NCI-H187 (cell line): Measurements from ENCODE around the gene ELL2.

ENCODE experiments used
- DNase-seq, 2 experiments: peaks; one replicate each; lab custom pipeline; 2025; lab: John Stamatoyannopoulos, UW

ELL2 gene

DNA sequence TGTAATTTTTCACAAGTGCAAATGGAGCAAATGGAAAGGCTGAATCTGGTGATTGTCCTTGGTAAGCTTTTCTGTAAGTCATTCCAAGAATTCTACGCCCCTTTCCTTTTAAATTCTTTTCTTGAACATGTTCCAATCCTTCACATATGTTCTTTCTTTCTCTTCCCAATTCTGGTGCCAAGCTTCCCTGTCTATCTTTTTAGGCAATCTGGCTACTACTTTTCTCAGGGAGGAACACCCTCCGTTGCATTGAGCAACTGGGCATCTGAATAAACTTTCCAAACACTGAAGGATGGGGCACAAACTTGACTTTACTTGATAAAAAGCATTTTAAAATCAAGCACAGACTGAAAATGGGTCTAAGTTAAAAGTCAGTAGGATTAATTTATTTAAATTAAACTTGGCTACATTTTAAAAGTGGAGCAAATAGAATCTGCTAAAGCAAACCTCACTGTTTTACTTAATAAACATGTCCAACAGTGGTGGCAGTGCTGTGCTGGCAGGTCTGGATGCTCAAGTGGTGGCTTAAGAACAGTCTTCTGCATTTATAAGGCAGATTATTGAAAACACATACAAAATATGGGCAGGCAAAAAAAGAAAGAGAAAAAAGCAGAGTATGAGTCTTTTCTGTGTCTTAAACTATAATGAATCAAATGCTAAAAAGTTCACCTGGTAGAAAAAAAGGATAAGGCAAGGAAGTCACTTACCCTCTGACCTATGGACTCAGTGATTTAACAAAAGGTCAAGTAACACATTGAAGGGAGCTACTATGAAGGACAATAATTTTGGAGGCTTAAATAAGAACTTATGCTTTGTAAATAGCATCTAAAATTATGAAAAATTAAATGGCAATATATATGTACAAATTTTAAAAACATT is 5.4 kb downstream of the ELL2 start:
- DNase-seq = no peak

DNA sequence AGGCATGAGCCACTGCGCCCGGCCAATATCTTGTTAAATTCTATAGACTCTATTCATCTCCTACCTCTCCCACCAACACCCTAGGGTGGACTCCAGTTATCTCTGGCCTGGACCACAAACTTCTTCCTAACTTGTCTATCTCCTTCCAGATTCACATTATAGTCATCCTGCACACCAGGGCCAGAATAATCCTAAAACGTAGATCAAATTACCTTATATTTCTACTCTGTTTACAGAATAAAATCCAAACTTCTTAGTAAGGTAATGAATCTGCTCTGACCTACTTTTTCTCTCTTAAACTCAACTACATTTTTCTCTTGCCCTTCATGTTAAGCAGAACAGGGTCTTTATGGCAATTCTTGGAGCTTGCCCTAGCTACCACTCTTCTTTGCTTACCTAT is 6.9 kb downstream of the ELL2 start:
- no peak for DNase-seq

DNA sequence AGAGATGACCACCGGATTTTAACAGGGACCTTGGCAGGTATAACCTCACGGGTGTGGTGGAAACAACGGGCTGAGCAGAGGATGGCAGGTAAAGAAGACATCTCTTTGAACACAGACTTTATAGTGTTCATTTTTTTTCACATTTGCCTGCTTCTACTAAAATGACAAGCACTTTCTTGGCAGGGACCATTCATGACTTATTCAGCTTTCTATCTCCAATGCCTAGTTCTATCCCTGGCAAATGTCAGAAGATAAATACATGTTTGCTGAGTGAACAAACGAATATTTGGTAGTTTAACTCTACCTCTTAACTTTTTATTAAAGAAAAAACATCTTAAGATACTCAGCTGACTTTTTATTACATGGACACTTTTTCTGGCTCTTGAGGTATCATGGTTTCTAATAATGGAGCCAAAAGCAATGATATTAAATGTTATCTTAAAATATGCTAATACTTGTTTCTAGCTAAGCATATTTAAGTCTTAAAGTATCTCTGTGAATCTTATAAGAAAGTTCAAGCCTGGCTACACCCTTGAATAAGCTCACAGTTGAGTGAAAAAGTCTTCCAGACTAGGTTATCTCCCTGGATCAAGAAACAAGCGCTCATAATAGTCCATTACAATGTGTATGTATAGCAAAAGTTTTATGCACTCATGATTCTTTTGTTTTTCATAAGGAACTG is 8.5 kb downstream of the ELL2 start:
- DNase-seq = no peak

DNA sequence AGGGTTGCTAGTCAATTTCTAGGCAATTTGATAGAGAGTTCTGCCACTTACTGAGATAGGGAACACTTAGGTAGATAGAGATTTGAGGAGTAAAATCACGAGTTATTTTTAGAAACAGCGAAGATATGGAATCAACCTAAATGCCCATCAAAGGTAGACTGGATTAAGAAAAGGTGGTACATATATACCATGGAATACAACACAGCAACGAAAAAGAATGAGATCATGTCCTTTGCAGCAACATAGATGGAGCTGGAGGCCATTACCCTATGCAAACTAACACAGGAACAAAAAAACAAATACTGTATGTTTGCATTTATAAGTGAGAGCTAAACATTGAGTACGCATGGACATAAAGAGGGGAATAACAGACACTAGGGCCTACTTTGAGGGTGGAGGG is 9.7 kb downstream of the ELL2 start:
- DNase-seq = no peak

DNA sequence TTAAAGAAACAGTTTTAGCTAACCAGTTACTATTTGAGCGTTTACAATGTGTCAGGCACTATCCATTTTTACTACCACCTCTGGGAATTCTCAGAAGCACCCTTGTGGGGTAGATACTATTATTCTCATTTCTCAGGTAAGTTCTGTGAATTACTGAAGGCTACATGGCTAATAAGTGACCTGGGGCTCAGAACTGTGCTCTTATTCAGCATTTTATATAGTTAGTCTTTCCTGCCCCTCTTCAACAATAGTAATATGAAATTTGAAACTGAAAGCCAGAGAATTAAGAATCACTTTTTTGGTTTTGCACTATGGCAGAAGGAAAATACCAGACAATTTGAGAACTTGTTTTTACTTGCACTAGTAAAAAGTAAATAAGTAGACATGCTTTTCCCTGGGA is 11.8 kb downstream of the ELL2 start:
- DNase-seq = no peak

DNA sequence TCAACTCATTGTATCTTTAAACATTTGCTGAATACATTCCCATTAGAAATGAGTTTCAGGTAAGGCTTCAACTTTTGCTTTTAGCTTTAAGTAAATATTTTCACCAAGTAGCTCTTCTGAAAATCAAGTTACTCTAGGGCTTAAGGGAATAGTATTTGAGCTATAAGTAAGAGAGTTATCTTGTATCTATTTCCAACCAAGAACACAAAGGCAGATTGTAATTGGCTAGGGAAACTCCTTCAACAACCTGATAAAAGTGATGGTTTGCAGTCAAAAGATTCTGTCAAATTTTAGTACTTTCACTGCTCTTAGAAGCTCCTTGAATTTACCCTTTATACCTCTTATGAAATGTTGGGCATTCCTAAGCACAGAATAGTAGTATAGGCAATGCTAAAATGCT is 13.0 kb downstream of the ELL2 start:
- DNase-seq = no peak

DNA sequence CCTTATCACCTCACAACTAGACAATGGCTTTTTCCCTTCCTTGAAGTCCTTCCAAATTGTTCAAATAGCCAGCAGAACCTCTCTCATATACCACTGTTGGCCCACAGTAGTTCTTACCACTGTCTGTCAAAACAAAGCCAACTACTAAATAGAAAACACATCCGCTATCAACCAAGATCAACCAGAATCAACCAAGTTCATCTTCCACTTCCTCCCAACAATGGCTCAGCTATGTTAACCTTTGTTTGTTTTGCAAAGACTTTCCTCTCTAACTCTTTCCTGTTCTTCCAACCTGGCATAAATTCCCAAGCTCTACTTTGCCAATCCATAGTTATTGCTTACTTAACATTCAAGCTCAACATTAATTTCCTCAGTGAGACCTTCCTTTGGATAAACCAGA is 15.2 kb downstream of the ELL2 start:
- no peak for DNase-seq

DNA sequence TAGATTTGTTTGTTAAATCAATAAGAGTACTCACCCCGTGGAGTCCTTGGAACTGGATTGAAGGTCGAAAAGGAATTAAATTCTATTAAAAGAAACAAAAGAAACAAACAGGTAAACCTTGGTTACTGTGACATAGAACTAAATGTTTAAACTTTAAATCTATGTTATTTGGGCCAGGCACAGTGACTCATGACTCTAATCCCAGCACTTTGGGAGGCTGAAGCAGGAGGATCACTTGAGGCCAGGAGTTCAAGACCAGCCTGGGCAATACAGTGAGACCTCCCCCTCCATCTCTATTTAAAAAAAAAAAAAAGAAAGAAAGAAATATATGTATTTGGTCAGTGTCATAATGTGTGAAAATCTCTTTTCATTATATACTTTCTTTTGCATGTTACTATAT is 18.7 kb downstream of the ELL2 start:
- no peak for DNase-seq

DNA sequence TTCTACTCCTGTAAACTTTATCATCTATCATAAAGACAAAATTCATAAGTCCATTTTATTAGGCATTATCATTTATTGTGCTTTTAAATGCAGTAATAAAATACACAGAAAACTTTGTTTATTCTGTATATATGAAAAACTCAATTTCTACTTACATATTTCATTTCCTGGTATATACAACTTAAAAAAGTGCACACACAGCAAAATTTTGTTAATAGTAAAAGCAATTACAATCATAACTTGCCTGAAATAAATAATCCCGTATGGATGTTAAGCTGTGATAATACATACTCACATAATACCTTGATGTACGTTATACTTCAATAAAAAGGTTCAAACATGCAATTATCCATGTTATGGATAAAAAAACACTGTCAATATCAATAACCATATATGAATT is 19.2 kb downstream of the ELL2 start:
- DNase-seq = no peak

DNA sequence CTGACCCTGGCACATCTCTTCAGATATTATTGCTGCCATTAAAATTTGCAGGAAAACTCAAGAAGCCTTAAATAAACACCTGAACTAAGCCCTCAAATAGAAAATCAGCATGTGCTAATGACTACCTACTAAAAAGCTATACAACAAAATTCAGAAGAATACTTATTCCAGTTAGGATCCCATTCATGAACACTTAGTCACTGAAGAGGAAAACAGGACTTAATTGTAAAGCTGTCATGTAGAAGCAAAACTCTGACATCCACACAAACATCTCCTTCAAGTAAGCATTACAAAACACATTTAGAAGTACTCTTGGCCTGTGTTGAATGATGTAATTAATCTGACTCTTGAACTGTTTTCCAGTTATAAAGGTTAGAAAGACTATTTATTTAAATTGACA is 19.9 kb downstream of the ELL2 start:
- no peak for DNase-seq

DNA sequence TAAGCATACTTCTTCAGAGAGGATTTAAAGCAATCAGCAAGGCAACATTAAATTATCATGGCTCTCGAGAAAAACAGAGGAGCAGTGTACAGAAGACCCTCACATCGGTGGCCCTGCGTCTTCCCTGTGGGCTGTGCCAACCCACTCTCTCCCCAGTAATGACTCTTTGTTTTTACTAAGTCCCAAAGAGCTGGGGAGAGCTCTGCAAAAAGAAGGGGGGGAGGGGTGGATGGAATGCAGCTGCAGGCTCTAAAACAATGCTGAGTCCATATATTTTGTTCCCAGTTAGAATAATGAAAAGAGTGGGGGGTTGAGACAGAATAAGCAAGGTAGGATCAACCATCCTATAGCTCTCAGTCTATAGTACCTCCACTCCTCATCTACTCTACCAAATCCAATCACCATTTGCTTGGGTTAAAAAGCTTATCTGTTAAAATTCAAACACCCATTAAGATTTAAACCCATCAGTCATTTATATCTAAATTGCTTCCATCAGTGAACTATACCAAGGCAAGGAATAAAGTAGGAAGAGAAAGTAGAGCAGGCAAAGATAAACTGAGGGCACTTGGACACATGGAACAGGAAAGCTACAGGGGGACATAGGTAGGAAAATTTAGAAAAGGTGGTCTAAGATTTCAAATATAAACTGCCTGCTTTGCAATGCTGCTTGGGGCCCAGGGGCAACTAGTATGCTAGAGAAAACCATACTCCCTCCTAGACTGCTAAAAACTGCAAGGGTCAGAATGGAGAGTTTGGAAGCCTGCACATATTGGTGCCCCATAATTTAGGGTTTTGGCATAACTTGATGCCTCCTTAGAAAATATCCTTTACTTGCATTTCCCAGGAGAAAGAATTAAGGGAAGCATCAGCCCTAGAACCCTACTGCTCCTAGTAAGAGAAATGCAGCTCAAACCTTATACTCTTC is 20.6 kb downstream of the ELL2 start:
- no peak for DNase-seq

DNA sequence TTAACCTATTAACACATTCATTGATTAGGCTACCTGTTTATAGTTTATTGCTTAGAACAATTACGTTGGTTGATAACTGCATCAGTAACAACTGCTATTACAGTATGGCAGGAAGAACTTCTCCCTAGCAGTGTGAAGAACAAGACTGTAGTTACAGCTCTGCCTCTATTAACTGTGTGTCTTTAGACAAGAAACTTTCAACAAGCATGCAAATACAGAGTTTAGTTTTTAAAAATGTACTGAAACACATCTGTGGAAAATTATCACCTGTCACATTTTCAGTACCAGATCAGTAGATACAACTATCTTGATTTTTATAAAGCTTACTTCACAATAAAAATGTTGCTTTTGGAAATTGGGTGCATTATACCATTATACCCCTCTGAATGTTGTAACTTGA is 22.2 kb downstream of the ELL2 start:
- DNase-seq = no peak

DNA sequence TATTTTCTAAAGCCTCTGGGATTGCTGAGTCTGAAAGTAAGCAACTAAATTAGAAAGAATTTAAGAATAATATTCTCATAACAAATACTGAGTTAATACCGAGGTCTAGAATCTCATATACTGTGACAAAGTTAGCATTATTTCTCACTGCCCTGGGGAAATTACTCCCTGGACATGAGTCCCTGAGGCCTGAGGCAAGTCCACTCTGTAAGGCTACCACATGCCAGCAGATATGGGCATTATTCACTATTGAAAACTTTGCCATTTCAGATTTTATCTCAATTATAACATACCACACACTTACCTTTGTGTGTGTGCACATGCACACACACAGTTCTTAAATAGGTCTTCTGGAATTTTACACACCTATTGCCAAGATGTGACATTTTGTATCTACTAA is 22.9 kb downstream of the ELL2 start:
- no peak for DNase-seq

DNA sequence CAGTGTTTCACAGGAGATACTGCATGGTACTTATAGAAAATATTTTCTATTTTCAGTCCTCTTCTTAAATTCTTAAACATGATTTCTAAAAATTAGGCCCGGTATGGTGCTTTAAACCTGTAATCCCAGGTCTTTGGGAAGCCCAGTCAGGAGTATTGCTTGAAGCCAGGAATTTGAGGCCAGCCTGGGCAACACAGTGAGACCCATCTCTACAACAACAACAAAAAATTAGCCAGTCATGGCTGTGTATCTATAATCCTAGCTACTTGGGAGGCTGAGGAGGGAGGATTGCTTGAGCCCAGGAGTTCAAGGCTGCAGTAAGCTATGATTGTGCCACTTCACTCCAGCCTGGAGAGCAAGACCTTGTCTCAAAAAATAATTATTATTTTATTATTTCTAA is 23.3 kb downstream of the ELL2 start:
- no peak for DNase-seq

DNA sequence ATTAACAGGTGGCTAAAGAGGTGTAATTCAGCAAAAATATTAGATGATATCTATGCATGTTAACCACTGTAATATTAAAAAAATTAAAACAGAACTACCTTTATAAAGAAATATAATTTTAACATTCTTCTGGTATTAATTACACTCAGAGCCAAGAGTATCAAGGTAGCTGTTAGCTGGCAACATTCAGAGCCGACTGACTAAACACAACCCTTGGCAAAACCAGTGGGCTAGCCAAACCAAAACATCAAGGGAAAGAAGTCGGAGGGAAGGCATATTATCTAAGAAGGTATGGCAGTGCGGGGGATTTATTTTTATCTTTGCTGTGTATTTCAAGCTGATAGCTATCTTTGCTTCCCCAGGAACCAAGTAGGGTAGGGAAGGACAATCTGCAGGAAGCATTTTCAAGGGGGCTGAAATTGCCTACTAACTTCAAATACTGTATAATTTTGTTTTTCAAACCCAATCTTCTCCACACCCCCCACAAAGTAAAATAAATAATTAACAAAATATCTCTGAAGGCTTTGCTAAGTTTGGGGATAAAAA is 24.0 kb downstream of the ELL2 start:
- DNase-seq = no peak

DNA sequence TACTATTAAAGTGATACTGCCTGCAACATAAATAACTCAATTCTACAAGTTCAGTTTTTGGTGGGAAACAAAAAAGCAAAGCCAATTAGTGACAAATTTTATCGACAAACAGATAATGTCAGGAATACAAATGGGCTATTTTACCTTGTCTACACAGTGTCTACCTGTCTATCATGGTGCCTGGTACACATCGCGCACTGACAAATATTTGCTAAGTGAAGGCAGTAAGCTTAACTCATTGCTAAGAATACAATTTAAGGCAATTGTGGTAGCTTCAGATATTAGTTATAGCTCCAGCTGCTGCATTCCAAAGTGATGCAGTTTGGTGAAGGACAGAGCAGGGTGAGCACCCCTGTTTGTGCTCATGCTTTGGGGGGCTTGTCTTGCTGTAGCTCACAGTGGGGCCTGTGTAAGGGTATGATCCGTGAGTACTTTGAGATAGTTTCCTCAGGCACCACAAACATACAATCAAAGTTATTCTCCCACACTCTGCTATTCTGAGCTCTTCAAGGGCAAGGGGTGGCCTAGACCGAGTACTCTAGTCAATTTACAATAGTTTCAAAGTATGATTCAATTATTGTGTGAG is 24.7 kb downstream of the ELL2 start:
- no peak for DNase-seq

DNA sequence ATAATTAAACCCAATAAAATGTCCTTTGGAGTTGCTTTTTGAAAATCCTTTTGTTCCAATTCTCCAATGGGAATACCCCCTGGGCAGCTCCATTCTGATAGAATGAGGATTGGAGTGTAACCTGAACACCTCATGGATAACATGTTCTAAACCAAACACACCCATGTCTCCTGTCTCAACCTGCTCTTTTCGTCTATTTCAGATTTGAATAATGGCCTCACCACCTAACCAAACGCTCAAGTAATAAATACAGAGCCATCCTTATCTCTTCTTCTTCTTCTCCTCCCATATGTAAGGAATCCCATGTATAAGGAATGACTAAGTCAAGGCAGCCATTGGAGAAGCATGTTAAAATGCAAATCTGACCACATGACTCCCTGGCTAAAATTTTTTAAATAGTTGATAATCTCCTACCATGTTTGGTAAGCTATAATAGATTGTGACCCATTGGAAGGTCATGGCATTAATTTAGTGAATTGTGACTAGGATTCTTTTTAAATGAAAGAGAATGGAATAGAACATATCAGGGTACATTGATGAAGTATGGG is 26.0 kb downstream of the ELL2 start:
- no peak for DNase-seq

DNA sequence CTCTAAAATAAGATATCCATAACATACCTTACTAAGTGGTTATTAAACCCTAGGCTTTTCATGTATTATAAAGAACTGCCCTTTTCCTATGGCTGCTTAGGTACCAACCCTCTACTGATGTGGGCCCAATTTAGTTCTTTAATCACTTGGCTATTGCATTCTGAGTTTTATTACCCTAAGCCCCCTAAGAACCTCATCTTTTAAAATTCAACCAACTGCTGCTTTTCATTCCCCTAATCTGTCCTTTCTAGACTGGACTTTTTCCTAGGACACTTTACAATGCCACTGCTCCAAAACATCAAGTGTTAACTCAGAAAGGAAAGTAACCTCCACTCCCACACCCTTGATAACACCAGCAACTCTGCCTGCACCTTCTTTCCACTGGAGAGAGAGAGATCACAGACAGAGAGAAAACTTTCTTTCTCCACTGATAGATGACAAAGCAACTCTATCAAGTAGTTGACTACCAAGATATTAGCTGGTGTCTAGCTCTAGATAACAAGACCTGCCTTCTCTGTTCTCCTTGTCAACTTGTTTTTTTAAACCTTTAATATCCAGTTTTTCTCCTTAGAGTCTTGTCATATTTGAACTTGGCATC is 27.3 kb downstream of the ELL2 start:
- no peak for DNase-seq

DNA sequence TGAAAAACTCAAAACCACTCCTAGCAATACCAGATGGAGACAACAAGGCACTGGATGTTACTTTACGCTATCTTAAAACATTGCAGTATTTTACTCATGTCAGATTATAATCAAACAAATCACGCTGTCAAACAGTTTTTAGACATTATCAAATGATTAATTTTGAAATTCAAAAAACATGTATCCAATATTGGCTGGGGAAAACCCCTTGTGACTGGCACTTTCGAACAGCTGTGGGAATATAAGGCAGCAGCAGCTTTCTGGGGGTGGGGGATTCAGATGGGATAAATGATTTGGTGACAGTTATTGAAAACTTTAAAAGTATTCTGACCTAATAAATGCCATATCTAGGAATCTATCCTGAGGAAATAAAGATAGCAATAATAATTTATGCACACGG is 28.7 kb downstream of the ELL2 start:
- DNase-seq = no peak

DNA sequence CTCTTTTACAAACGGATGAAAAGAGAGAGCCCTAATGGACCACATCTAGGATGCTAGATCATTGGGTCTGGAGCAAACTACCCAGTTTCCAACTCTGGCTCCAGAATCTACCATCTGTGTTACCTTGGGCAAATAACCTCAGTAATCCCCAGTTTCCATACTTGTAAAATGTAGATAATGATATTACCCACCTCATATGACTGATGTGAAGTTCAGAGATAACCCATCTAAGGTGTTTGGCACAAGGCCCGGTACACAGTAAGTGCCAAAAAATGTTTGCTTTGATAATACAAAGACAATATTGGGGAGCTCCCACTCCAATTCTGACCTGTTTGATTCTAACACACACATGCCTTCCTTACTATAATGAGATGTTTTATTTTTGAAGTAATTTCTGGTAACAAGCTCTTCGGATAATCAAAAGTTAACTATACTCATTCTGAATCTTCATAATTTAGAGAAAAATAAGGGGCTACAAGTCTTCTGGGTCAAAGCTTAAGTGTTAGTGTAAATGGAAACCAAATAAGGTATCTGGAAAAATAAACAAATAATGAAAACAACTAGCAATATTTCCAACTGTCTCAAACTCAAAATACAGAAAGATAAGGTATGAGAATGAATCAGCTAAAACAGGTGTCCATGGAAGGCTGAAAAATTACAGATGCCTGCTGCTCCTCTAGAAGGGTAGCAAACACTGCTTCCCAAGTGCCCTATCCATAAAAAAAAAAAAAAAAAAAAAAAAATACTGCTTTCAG is 30.4 kb downstream of the ELL2 start:
- no peak for DNase-seq
